LHCN-M2 (cell line): ENCODE results near the gene CHTF18. TPM values are rescaled to one million over a fixed set of nuclear protein-coding genes. Genes with fewer than 3 reads are reported as not detected.

ENCODE experiments used
- DNase-seq: peaks from one replicate; pipeline ENCODE4 v3.0.0-alpha.2; 2012; ENCODE audit warnings: low read depth
- total RNA-seq: library from RNA; depleted of rRNA; stranded (reverse); fragments of >200 nt; gene quantifications from 2 replicates; pipeline ENCODE4 v1.2.3, GENCODE V29; 2014; rRNA removed

The CHTF18 gene
- total RNA-seq, 1 experiment from 2014 or later: 39.2 TPM

DNA sequence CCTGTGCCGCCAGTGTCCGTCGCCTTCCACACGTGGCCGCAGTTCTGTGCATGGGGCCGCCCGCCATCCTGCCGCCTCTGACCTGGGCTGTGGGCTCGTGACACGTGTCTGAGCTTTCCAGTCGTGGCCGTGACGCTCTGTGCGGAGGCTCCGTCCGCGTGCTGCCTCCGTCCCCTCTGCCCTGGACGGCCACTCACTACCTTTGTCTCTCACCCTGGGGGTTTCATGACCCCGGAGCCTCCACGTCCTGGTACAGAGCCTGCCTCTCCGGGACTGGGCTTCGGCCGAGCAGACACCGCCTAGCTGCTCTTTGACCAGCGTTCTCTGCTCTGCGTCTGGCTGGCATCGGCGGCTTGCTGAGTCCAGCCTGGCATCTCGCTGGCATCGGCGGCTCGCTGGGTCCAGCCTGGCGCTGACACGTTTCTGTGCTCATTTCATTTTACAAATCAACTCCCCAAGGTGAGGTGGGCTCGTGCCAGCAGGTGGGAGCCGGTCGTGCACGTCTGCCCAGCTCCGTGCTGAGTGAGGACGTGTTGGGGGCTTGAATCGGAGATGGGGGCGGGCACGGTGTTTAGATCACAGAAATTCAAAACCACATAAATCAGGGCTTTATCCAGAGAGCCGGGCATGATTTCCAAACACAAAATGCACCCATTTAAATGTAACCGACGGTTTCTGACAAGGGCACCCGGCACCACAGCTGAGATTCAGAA, 56.4 kb downstream of the CHTF18 start:
- no peak for DNase-seq

DNA sequence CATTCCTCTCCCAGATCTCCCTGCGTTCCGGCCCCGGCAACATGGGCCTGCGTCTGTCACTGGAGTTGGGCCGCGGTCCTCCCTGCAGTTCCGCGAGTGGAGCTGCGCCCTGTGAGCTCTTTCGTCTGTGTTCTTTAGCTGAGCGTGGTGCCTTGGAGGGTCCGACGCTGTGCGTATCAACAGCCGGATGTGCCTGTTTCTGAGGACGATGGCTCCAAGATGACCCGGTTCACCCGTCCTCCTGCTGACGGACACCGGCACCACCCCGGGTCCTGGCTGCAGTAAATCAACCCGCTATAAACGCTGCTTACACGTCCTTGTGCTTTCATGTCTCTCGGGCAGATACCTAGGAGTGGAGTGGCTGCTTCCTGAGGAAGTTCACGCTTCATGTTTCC, 56.9 kb downstream of the CHTF18 start:
- DNase-seq: no peak

DNA sequence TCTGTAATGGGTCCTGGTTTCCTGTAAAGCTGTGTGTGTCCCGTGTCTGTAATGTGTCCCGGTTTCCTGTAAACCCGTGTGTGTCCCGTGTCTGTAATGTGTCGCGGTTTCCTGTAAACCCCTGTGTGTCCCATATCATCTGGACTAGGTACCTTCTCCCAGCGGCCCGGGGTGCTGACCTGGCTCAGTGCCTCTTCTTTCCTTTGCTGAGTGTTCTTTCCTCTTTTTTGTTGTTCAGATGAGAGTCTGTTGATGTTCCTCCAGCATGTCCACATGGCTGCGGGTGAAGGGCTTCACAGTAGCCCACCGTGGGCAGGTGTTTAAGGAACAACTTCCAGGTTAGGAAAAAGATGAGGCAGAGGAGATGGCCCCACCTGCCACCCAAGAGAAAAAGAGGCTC, 58.7 kb downstream of the CHTF18 start:
- DNase-seq: no peak

Other genes with a start within 250 kb of the CHTF18 start
- gene PRR35, start 228.2 kb upstream of the CHTF18 start, total RNA-seq: 0.06 TPM in 1 of 2 replicates, not detected in the other
- gene NHLRC4, start 221.6 kb upstream of the CHTF18 start, total RNA-seq: 0.11 TPM in 1 of 2 replicates, not detected in the other
- 46.7 and 51.4 TPM in 2 replicates for gene PIGQ, start 218.7 kb upstream of the CHTF18 start, total RNA-seq
- gene RAB40C, start 198.6 kb upstream of the CHTF18 start, total RNA-seq: 11.9 and 13.3 TPM in 2 replicates
- 0.06 TPM in 1 of 2 replicates, not detected in the other for gene WFIKKN1, start 157.6 kb upstream of the CHTF18 start, total RNA-seq
- 132 and 145 TPM in 2 replicates for gene METTL26, start 152.3 kb upstream of the CHTF18 start, total RNA-seq
- 19.7 and 20.2 TPM in 2 replicates for gene MCRIP2, start 146.8 kb upstream of the CHTF18 start, total RNA-seq
- 23.4 and 29.1 TPM in 2 replicates for gene WDR90, start 139.3 kb upstream of the CHTF18 start, total RNA-seq
- gene RHOT2, start 120.5 kb upstream of the CHTF18 start, total RNA-seq: 79.4 and 87.4 TPM in 2 replicates
- 0.58 and 0.80 TPM in 2 replicates for gene RHBDL1, start 112.9 kb upstream of the CHTF18 start, total RNA-seq
- 287 and 383 TPM in 2 replicates for gene STUB1, start 108.2 kb upstream of the CHTF18 start, total RNA-seq
- gene JMJD8, start 104.3 kb upstream of the CHTF18 start, total RNA-seq: 68.1 and 71.2 TPM in 2 replicates
- gene WDR24, start 98.2 kb upstream of the CHTF18 start, total RNA-seq: 7.1 and 9.1 TPM in 2 replicates
- gene FBXL16, start 82.8 kb upstream of the CHTF18 start, total RNA-seq: 0.13 TPM in 1 of 2 replicates, not detected in the other
- gene METRN, start 73.5 kb upstream of the CHTF18 start, total RNA-seq: 94.9 and 127 TPM in 2 replicates
- 36.7 and 55.9 TPM in 2 replicates for gene ANTKMT, start 67.5 kb upstream of the CHTF18 start, total RNA-seq
- gene CCDC78, start 62.2 kb upstream of the CHTF18 start, total RNA-seq: 5.1 and 7.0 TPM in 2 replicates
- 10.7 and 19.2 TPM in 2 replicates for gene HAGHL, start 61.5 kb upstream of the CHTF18 start, total RNA-seq
- gene CIAO3, start 47.6 kb upstream of the CHTF18 start, total RNA-seq: 29.0 and 31.9 TPM in 2 replicates
- gene MSLN, start 27.9 kb upstream of the CHTF18 start, total RNA-seq: not detected in 2 replicates
- gene RPUSD1, start 239 bp upstream of the CHTF18 start, total RNA-seq: 46.0 and 56.6 TPM in 2 replicates
- gene GNG13, start 12.1 kb downstream of the CHTF18 start, total RNA-seq: not detected in 2 replicates
- gene LMF1, start 182.4 kb downstream of the CHTF18 start, total RNA-seq: 21.1 and 29.9 TPM in 2 replicates
- 5.7 and 23.1 TPM in 2 replicates for gene SOX8, start 193.2 kb downstream of the CHTF18 start, total RNA-seq